CD4-positive, alpha-beta T cell (primary cell): ENCODE data around the gene ALDH1A2. TPM values are rescaled to one million over a fixed set of nuclear protein-coding genes. Genes with fewer than 3 reads are reported as not detected.
"Not testable (repeated sequence)": the region's sequence is repeated elsewhere in the genome, so short reads cannot be mapped to it uniquely, and the experiment has no call there.

Experiments used
- ATAC-seq: fragments of 200-7000 bp; cut with Tn5 transposase; one replicate; pipeline ENCODE4 v1.10.0; 2022; ENCODE audit warnings: mild to moderate bottlenecking; ENCODE audit not compliant: poor library complexity
- CTCF ChIA-PET: fragments of 350-600 bp; sonication (Branson Sonifier 250); formaldehyde crosslinking; loops from one replicate; lab custom pipeline; 2021; ENCODE audit warnings: antibody characterized with exemption, inconsistent platforms; lab: Charles Lee
- POLR2A ChIA-PET: fragments of 350-600 bp; sonication (Branson Sonifier 250); formaldehyde crosslinking; loops from one replicate; lab custom pipeline; 2021; ENCODE audit warnings: antibody characterized with exemption, inconsistent platforms; lab: Charles Lee
- DNase-seq, 14 experiments: peaks; one replicate each; pipeline ENCODE4 v3.0.0-alpha.2; 2013 to 2020; ENCODE audit warnings: mixed read lengths in 2 of 14
- H3K27ac ChIP-seq, 2 donors: one replicate each; pipeline versions ENCODE4 v1.5.1 to v1.7.0; 2013; ENCODE audit warnings: low read length in 2 of 2, low read depth in 1 of 2, mild to moderate bottlenecking in 1 of 2
- H3K27me3 ChIP-seq, 2 experiments: 1 replicate in 1 of 2; 2 replicates in 1 of 2; pipeline versions ENCODE4 v1.6.1 to v1.7.0; 2013; ENCODE audit warnings: low read length in 2 of 2, control low read depth in 1 of 2, mild to moderate bottlenecking in 1 of 2, moderate library complexity in 1 of 2; ENCODE audit not compliant: insufficient read depth in 2 of 2, control insufficient read depth in 1 of 2
- H3K36me3 ChIP-seq: one replicate; pipeline ENCODE4 v1.6.1; 2013; ENCODE audit warnings: low read length, control low read depth; ENCODE audit not compliant: insufficient read depth
- H3K4me1 ChIP-seq: one replicate; pipeline ENCODE4 v1.6.1; 2013; ENCODE audit warnings: low read length, control low read depth; ENCODE audit not compliant: insufficient read depth
- H3K4me3 ChIP-seq: one replicate; pipeline ENCODE4 v1.5.1; 2013; ENCODE audit warnings: mild to moderate bottlenecking, low read length, moderate library complexity
- H3K9me3 ChIP-seq, 2 experiments: 1 replicate in 1 of 2; 2 replicates in 1 of 2; pipeline versions ENCODE4 v1.6.1 to v1.7.0; 2013; ENCODE audit warnings: low read length in 2 of 2, mild to moderate bottlenecking in 2 of 2, control low read depth in 1 of 2, moderate library complexity in 1 of 2; ENCODE audit not compliant: control insufficient read depth in 1 of 2, insufficient read depth in 1 of 2
- H3K27ac Mint-ChIP-seq: one replicate; pipeline ENCODE4 v1.8.0; 2020; ENCODE audit warnings: mixed read lengths
- H3K27me3 Mint-ChIP-seq: one replicate; pipeline ENCODE4 v1.8.0; 2021; ENCODE audit warnings: mixed read lengths
- H3K36me3 Mint-ChIP-seq: one replicate; pipeline ENCODE4 v1.8.0; 2021; ENCODE audit warnings: low read depth, mixed read lengths
- H3K4me1 Mint-ChIP-seq: one replicate; pipeline ENCODE4 v1.8.0; 2021; ENCODE audit warnings: low read depth, mixed read lengths
- H3K4me3 Mint-ChIP-seq: one replicate; pipeline ENCODE4 v1.8.0; 2020; ENCODE audit warnings: mild to moderate bottlenecking, mixed read lengths
- H3K9me3 Mint-ChIP-seq: one replicate; pipeline ENCODE4 v1.8.0; 2020; ENCODE audit warnings: mixed read lengths
- intact Hi-C, 2 experiments: fragments of 100-400 bp; cut with DNase I in 1 of 2; cut with micrococcal nuclease in 1 of 2; formaldehyde crosslinking; loops; one replicate each; pipeline versions ENCODE4 v1.15.1 to v1.9.0; 2023 to 2025; cut with DNase I, micrococcal nuclease
- total RNA-seq, 174 experiments: library from RNA in 2 of 174; stranded (reverse) in 2 of 174; gene quantifications; one replicate each; pipeline ENCODE4 v1.2.3 and lab custom pipeline; 2021 to 2026
- TF ChIP-seq, protein P1 (sequence below): fragments of 200-600 bp; IDR thresholded peaks from one replicate; pipeline ENCODE4 v1.8.0; 2022; ENCODE audit warnings: antibody characterized with exemption, mild to moderate bottlenecking

The ALDH1A2 gene
- total RNA-seq, 2 experiments from 2014 or later, result not detected

DNA sequence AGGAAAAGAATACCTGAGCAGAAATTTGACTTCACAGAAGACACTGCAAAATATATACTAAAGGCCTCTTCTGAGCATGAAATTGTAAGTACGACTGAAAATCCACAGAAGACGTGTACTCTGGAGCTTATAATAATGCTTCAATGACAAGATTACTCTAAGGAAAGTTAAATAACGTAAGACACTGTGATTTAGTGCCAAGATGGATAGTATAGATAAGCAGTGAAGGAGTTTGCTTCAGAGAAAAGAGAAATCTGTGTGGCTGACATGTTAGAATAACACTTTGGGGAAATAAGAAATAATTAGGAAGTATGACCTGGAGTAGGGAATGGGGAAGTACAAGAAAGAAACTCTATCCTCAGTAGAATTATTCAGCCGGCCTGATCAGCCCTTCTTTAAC lies 28.9 kb downstream of the ALDH1A2 start:
- intact Hi-C loops, result no loop called here
- POLR2A ChIA-PET, result no interaction called here

DNA sequence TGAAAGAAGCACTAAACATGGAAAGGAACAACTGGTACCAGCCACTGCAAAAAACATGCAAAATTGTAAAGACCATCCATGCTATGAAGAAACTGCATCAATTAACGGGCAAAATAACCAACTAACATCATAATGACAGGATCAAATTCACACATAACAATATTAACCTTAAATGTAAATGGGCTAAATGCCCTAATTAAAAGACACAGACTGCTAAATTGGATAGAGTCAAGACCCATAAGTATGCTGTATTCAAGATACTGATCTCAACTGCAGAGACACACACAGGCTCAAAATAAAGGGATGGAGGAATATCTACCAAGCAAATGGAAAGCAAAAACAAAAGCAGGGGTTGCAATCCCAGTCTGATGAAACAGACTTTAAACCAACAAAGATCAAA lies 37.1 kb downstream of the ALDH1A2 start:
- H3K36me3 ChIP-seq, H3K4me1 ChIP-seq, intact Hi-C loops, DNase-seq, ATAC-seq, H3K4me1 Mint-ChIP-seq, H3K4me3 ChIP-seq, H3K36me3 Mint-ChIP-seq, H3K27me3 ChIP-seq, H3K27ac Mint-ChIP-seq, H3K27ac ChIP-seq, CTCF ChIA-PET, H3K4me3 Mint-ChIP-seq, POLR2A ChIA-PET: not testable (repeated sequence)
- H3K9me3 Mint-ChIP-seq, result peaks cover 19% of the 10 kb centered on the region
- peaks cover 13 to 16% of the 10 kb centered on the region in 2 experiments for H3K9me3 ChIP-seq
- peaks cover 36% of the 10 kb centered on the region for H3K27me3 Mint-ChIP-seq

More for the DNA sequence above, 28.9 kb downstream of the ALDH1A2 start:
- no peaks in the 10 kb centered on the region for H3K4me1 Mint-ChIP-seq
- H3K27me3 Mint-ChIP-seq, result peaks cover 39% of the 10 kb centered on the region
- no peak for ATAC-seq
- H3K4me1 ChIP-seq, result no peaks in the 10 kb centered on the region
- no peak for DNase-seq
- H3K27ac ChIP-seq, result no peak overlapping the region
- TF ChIP-seq, protein P1, sequence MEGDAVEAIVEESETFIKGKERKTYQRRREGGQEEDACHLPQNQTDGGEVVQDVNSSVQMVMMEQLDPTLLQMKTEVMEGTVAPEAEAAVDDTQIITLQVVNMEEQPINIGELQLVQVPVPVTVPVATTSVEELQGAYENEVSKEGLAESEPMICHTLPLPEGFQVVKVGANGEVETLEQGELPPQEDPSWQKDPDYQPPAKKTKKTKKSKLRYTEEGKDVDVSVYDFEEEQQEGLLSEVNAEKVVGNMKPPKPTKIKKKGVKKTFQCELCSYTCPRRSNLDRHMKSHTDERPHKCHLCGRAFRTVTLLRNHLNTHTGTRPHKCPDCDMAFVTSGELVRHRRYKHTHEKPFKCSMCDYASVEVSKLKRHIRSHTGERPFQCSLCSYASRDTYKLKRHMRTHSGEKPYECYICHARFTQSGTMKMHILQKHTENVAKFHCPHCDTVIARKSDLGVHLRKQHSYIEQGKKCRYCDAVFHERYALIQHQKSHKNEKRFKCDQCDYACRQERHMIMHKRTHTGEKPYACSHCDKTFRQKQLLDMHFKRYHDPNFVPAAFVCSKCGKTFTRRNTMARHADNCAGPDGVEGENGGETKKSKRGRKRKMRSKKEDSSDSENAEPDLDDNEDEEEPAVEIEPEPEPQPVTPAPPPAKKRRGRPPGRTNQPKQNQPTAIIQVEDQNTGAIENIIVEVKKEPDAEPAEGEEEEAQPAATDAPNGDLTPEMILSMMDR, result no peak
- no peaks in the 10 kb centered on the region for H3K36me3 ChIP-seq
- CTCF ChIA-PET, result no interaction called here
- no peaks in the 10 kb centered on the region for H3K36me3 Mint-ChIP-seq
- no peaks in the 10 kb centered on the region for H3K9me3 ChIP-seq
- H3K4me3 ChIP-seq, result no peak overlapping the region
- H3K9me3 Mint-ChIP-seq, result no peaks in the 10 kb centered on the region
- no peak overlapping the region for H3K4me3 Mint-ChIP-seq
- H3K27me3 ChIP-seq, result peaks cover 0 to 5% of the 10 kb centered on the region in 2 experiments
- H3K27ac Mint-ChIP-seq, result no peak overlapping the region

DNA sequence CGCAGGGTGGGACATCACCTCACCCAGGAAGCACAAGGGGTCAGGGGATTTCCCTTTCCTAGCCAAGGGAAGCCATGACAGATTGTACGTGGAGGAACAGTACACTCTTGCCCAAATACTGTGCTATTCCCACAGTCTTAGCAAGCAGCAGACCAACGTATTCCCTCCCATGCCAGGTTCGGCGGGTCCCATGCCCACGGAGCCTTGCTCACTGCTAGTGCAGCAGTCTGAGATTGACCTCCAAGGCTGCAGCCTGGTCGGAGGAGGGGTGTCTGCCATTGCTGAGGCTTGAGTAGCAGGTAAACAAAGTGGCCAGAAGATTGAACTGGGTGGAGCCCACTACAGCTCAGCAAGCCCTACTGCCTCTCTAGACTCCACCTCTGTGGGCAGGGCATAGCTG lies 39.0 kb downstream of the ALDH1A2 start:
- H3K36me3 Mint-ChIP-seq, result peaks cover 5% of the 10 kb centered on the region
- no peak for ATAC-seq
- POLR2A ChIA-PET, result no interaction called here

More for the DNA sequence above, 39.0 kb downstream of the ALDH1A2 start:
- Mint-ChIP-seq H3K27me3 (peaks cover 44% of the 10 kb centered on the region), H3K4me3 (no peak overlapping the region), H3K4me1 (no peaks in the 10 kb centered on the region), H3K27ac (no peak overlapping the region), H3K9me3 (peaks cover 28% of the 10 kb centered on the region)
- CTCF ChIA-PET, result no interaction called here
- no peak for DNase-seq
- TF ChIP-seq, protein P1, result no peak
- intact Hi-C loops, result no loop called here
- Histone ChIP-seq H3K36me3 (no peaks in the 10 kb centered on the region), H3K9me3 (peaks cover 19 to 25% of the 10 kb centered on the region in 2 experiments), H3K4me3 (no peak overlapping the region), H3K27me3 (peaks cover 7% of the 10 kb centered on the region in 2 experiments), H3K27ac (no peak overlapping the region), H3K4me1 (no peaks in the 10 kb centered on the region)
